HUES6 (cell line): ENCODE measurements around the gene CIBAR2.

Experiments used
- H3K27ac ChIP-seq: 2 replicates; pipeline ENCODE4 v1.7.0; 2013; ENCODE audit warnings: low read depth, mild to moderate bottlenecking, low read length, inconsistent platforms
- H3K27me3 ChIP-seq: 2 replicates; pipeline ENCODE4 v1.6.1; 2013; ENCODE audit warnings: low read length; ENCODE audit not compliant: control insufficient read depth, insufficient read depth
- H3K36me3 ChIP-seq: 2 replicates; pipeline ENCODE4 v1.6.1; 2013; ENCODE audit warnings: low read length; ENCODE audit not compliant: control insufficient read depth, insufficient read depth
- H3K4me1 ChIP-seq: 2 replicates; pipeline ENCODE4 v1.6.1; 2013; ENCODE audit warnings: low read length; ENCODE audit not compliant: control insufficient read depth, insufficient read depth
- H3K4me3 ChIP-seq: 2 replicates; pipeline ENCODE4 v1.5.1; 2013; ENCODE audit warnings: low read depth, low read length
- H3K9ac ChIP-seq: one replicate; pipeline ENCODE4 v1.6.1; 2013; ENCODE audit warnings: mild to moderate bottlenecking, low read length
- H3K9me3 ChIP-seq: 2 replicates; pipeline ENCODE4 v1.6.1; 2013; ENCODE audit warnings: low read depth, low read length; ENCODE audit not compliant: control insufficient read depth, insufficient read depth

The CIBAR2 gene

GRCh38 chr16:85136702-85137322 lies 24.5 kb upstream of the CIBAR2 start:
- no peak overlapping the region for H3K4me3 ChIP-seq
- H3K27ac ChIP-seq: no peak overlapping the region
- no peaks in the 10 kb centered on the region for H3K36me3 ChIP-seq
- no peaks in the 10 kb centered on the region for H3K27me3 ChIP-seq
- H3K9ac ChIP-seq: no peak overlapping the region
- no peaks in the 10 kb centered on the region for H3K9me3 ChIP-seq
- peaks cover 18% of the 10 kb centered on the region for H3K4me1 ChIP-seq

- Histone ChIP-seq H3K4me3 (no peak overlapping the region), H3K4me1 (peaks cover 18% of the 10 kb centered on the region), H3K9ac (no peak overlapping the region), H3K9me3 (no peaks in the 10 kb centered on the region), H3K27me3 (no peaks in the 10 kb centered on the region), H3K36me3 (no peaks in the 10 kb centered on the region), H3K27ac (no peak overlapping the region)
Observed at GRCh38 chr16:85136213-85136701, 24.0 kb upstream of the CIBAR2 start.

- Histone ChIP-seq H3K36me3 (no peaks in the 10 kb centered on the region), H3K4me1 (peaks cover 29% of the 10 kb centered on the region), H3K27me3 (no peaks in the 10 kb centered on the region), H3K4me3 (no peak overlapping the region), H3K9me3 (no peaks in the 10 kb centered on the region), H3K9ac (no peak overlapping the region), H3K27ac (no peak overlapping the region)
Observed at GRCh38 chr16:85134789-85135142, 22.5 kb upstream of the CIBAR2 start.

GRCh38 chr16:85134076-85134788 lies 22.0 kb upstream of the CIBAR2 start:
- Histone ChIP-seq H3K4me3 (no peak overlapping the region), H3K27ac (no peak overlapping the region), H3K9me3 (no peaks in the 10 kb centered on the region), H3K9ac (no peak overlapping the region), H3K27me3 (no peaks in the 10 kb centered on the region), H3K36me3 (no peaks in the 10 kb centered on the region), H3K4me1 (peaks cover 29% of the 10 kb centered on the region)

- Histone ChIP-seq H3K27ac (no peak overlapping the region), H3K9me3 (no peaks in the 10 kb centered on the region), H3K27me3 (no peaks in the 10 kb centered on the region), H3K36me3 (no peaks in the 10 kb centered on the region), H3K4me1 (peaks cover 29% of the 10 kb centered on the region), H3K9ac (no peak overlapping the region), H3K4me3 (no peak overlapping the region)
Observed at GRCh38 chr16:85133290-85133599, 21.0 kb upstream of the CIBAR2 start.

GRCh38 chr16:85132456-85133289 lies 20.4 kb upstream of the CIBAR2 start:
- Histone ChIP-seq H3K27me3 (no peaks in the 10 kb centered on the region), H3K9ac (no peak overlapping the region), H3K27ac (no peak overlapping the region), H3K36me3 (no peaks in the 10 kb centered on the region), H3K4me1 (peaks cover 29% of the 10 kb centered on the region), H3K9me3 (no peaks in the 10 kb centered on the region), H3K4me3 (no peak overlapping the region)

- Histone ChIP-seq H3K36me3 (no peaks in the 10 kb centered on the region), H3K4me1 (peaks cover 26% of the 10 kb centered on the region), H3K9me3 (no peaks in the 10 kb centered on the region), H3K27me3 (no peaks in the 10 kb centered on the region), H3K9ac (no peak overlapping the region), H3K4me3 (no peak overlapping the region), H3K27ac (no peak overlapping the region)
Observed at GRCh38 chr16:85130705-85131028, 18.4 kb upstream of the CIBAR2 start.

GRCh38 chr16:85129876-85130704 lies 17.8 kb upstream of the CIBAR2 start:
- no peaks in the 10 kb centered on the region for H3K36me3 ChIP-seq
- no peak overlapping the region for H3K4me3 ChIP-seq
- H3K4me1 ChIP-seq: peaks cover 29% of the 10 kb centered on the region
- H3K9me3 ChIP-seq: no peaks in the 10 kb centered on the region
- H3K27me3 ChIP-seq: no peaks in the 10 kb centered on the region
- H3K9ac ChIP-seq: no peak overlapping the region
- no peak overlapping the region for H3K27ac ChIP-seq

GRCh38 chr16:85128079-85128837 lies 16.0 kb upstream of the CIBAR2 start:
- Histone ChIP-seq H3K4me3 (no peak overlapping the region), H3K9me3 (peaks cover 4% of the 10 kb centered on the region), H3K4me1 (peaks cover 33% of the 10 kb centered on the region), H3K27ac (no peak overlapping the region), H3K9ac (no peak overlapping the region), H3K36me3 (no peaks in the 10 kb centered on the region), H3K27me3 (no peaks in the 10 kb centered on the region)

- Histone ChIP-seq H3K27me3 (no peaks in the 10 kb centered on the region), H3K9ac (no peak overlapping the region), H3K4me3 (no peak overlapping the region), H3K36me3 (no peaks in the 10 kb centered on the region), H3K27ac (no peak overlapping the region), H3K4me1 (peaks cover 33% of the 10 kb centered on the region), H3K9me3 (peaks cover 4% of the 10 kb centered on the region)
Observed at GRCh38 chr16:85127379-85127723, 15.1 kb upstream of the CIBAR2 start.
